ENCODE measurements around the gene INHA. TPM values are rescaled to one million over a fixed set of nuclear protein-coding genes. Genes with fewer than 3 reads are reported as not detected.

INHA gene
- polyA plus RNA-seq, 3 donors: 0.33 to 6.5 (median 0.56) TPM

GRCh38 chr2:219596954-219597551 lies 24.9 kb downstream of the INHA start:
- H3K27ac ChIP-seq (ENCODE audit: low read depth, low read length): no peak overlapping the region
- 5 to 14% (median 14%) methylated on average over 19 of the region's 19 CpGs for WGBS, 3 donors

- 0% methylated on average over 56 to 57 of the region's 57 CpGs for WGBS, 3 donors
- no peak within 1 kb of the TSS for H3K27ac ChIP-seq (ENCODE audit: low read depth, low read length)
Observed at GRCh38 chr2:219597552-219598307, 25.6 kb downstream of the INHA start, which contains the start of gene STK11IP. TSS of gene STK11IP (plus strand) at chr2:219597857. CDS start at chr2:219598120, 263 bp downstream.

GRCh38 chr2:219598308-219599078 lies 26.4 kb downstream of the INHA start:
- H3K27ac ChIP-seq (ENCODE audit: low read depth, low read length): no peak overlapping the region
- WGBS, 3 donors: 20 to 36% (median 30%) methylated on average over 9 of the region's 9 CpGs

GRCh38 chr2:219603771-219604170 lies 31.7 kb downstream of the INHA start:
- WGBS, 3 donors: 59 to 92% (median 69%) methylated on average over 5 of the region's 5 CpGs
- no peak overlapping the region for H3K27ac ChIP-seq (ENCODE audit: low read depth, low read length)

GRCh38 chr2:219605607-219605954 lies 33.5 kb downstream of the INHA start:
- H3K27ac ChIP-seq (ENCODE audit: low read depth, low read length): no peak overlapping the region
- 68 to 80% (median 79%) methylated on average over 5 to 6 of the region's 6 CpGs for WGBS, 3 donors

GRCh38 chr2:219607931-219608330 lies 35.8 kb downstream of the INHA start:
- WGBS, 3 donors: 89 to 91% (median 91%) methylated on average over 15 of the region's 15 CpGs
- no peak overlapping the region for H3K27ac ChIP-seq (ENCODE audit: low read depth, low read length)

- no peak overlapping the region for H3K27ac ChIP-seq (ENCODE audit: low read depth, low read length)
- 72 to 93% (median 88%) methylated on average over 13 to 15 of the region's 15 CpGs for WGBS, 3 donors
Observed at GRCh38 chr2:219608399-219608964, 36.4 kb downstream of the INHA start.

GRCh38 chr2:219609149-219609750 lies 37.1 kb downstream of the INHA start:
- 84 to 86% (median 85%) methylated on average over 13 of the region's 13 CpGs for WGBS, 3 donors
- no peak overlapping the region for H3K27ac ChIP-seq (ENCODE audit: low read depth, low read length)

GRCh38 chr2:219611306-219611705 lies 39.2 kb downstream of the INHA start:
- 88 to 95% (median 94%) methylated on average over 7 to 9 of the region's 9 CpGs for WGBS, 3 donors
- no peak overlapping the region for H3K27ac ChIP-seq (ENCODE audit: low read depth, low read length)

- WGBS, 3 donors: 75 to 81% (median 80%) methylated on average over 8 to 12 of the region's 12 CpGs
- H3K27ac ChIP-seq (ENCODE audit: low read depth, low read length): no peak overlapping the region
Observed at GRCh38 chr2:219611866-219612576, 39.9 kb downstream of the INHA start.

GRCh38 chr2:219612577-219613286 lies 40.6 kb downstream of the INHA start:
- 80 to 91% (median 83%) methylated on average over 15 of the region's 15 CpGs for WGBS, 3 donors
- H3K27ac ChIP-seq (ENCODE audit: low read depth, low read length): no peak overlapping the region

- WGBS, 3 donors: 95 to 98% (median 95%) methylated on average over 8 to 11 of the region's 11 CpGs
- H3K27ac ChIP-seq (ENCODE audit: low read depth, low read length): no peak overlapping the region
Observed at GRCh38 chr2:219613461-219614070, 41.5 kb downstream of the INHA start.

- WGBS, 3 donors: 93 to 94% (median 93%) methylated on average over 11 of the region's 11 CpGs
- no peak overlapping the region for H3K27ac ChIP-seq (ENCODE audit: low read depth, low read length)
Observed at GRCh38 chr2:219614076-219614860, 42.2 kb downstream of the INHA start.

- H3K27ac ChIP-seq (ENCODE audit: low read depth, low read length): no peak overlapping the region
- WGBS, 3 donors: 95 to 96% (median 96%) methylated on average over 11 of the region's 11 CpGs
Observed at GRCh38 chr2:219615036-219615435, 42.9 kb downstream of the INHA start.

GRCh38 chr2:219615894-219616293 lies 43.8 kb downstream of the INHA start:
- H3K27ac ChIP-seq (ENCODE audit: low read depth, low read length): no peak overlapping the region
- 85 to 93% (median 86%) methylated on average over 11 to 12 of the region's 12 CpGs for WGBS, 3 donors

GRCh38 chr2:219616550-219616949 lies 44.4 kb downstream of the INHA start:
- no peak overlapping the region for H3K27ac ChIP-seq (ENCODE audit: low read depth, low read length)
- WGBS, 3 donors: 70 to 88% (median 76%) methylated on average over 4 of the region's 4 CpGs
